Panc1 (cell line): ENCODE data around the gene PRKAG2. TPM values are rescaled to one million over a fixed set of nuclear protein-coding genes. Genes with fewer than 3 reads are reported as not detected.

Source experiments
- ATAC-seq: fragments of 200-7000 bp; cut with Tn5 transposase; 2 replicates; pipeline ENCODE4 v1.9.1; 2020; ENCODE audit warnings: mild to moderate bottlenecking, moderate library complexity
- BruUV-seq: library from RNA; stranded (reverse); fragments of 400-500 nt; replicated peaks from 2 replicates; lab custom pipeline; 2021; lab: Mats Ljungman, UMichigan
- CTCF ChIA-PET: fragments of 300-600 bp; sonication (Branson Sonifier 250); formaldehyde crosslinking; loops from one replicate; lab custom pipeline; 2022; ENCODE audit warnings: antibody characterized with exemption; lab: Charles Lee
- POLR2A ChIA-PET: fragments of 300-600 bp; sonication (Branson Sonifier 250); formaldehyde crosslinking; loops from one replicate; lab custom pipeline; 2022; ENCODE audit warnings: antibody characterized with exemption; lab: Charles Lee
- DNase-seq: peaks from one replicate; pipeline ENCODE4 v3.0.0-alpha.2; 2010; ENCODE audit warnings: low read depth, low spot score
- H3K27ac ChIP-seq: 2 replicates; pipeline ENCODE4 v1.5.1; 2011; ENCODE audit warnings: mild to moderate bottlenecking, low read length, inconsistent platforms
- H3K27me3 ChIP-seq: fragments of 200-500 bp; sonication (Bioruptor generic); 2 replicates; pipeline ENCODE4 v1.6.0; 2014; ENCODE audit warnings: low read length, inconsistent platforms; ENCODE audit not compliant: control insufficient read depth, insufficient read depth
- H3K36me3 ChIP-seq: fragments of 200-500 bp; sonication (Bioruptor generic); 2 replicates; pipeline ENCODE4 v1.5.1; 2014; ENCODE audit warnings: inconsistent platforms, mild to moderate bottlenecking, low read length, moderate library complexity; ENCODE audit not compliant: control insufficient read depth, insufficient read depth
- H3K4me1 ChIP-seq: 2 replicates; pipeline ENCODE4 v1.5.1; 2011; ENCODE audit warnings: inconsistent platforms, mild to moderate bottlenecking, low read length, moderate library complexity; ENCODE audit not compliant: control insufficient read depth, insufficient read depth
- H3K4me3 ChIP-seq, 2 experiments: 2 replicates each; pipeline ENCODE4 v1.5.1; 2011 to 2012; ENCODE audit warnings: low read depth in 2 of 2, low read length in 2 of 2, mild to moderate bottlenecking in 2 of 2, inconsistent platforms in 1 of 2, moderate library complexity in 1 of 2
- H3K9me3 ChIP-seq: fragments of 200-500 bp; sonication (Bioruptor generic); 2 replicates; pipeline ENCODE4 v1.5.1; 2014; ENCODE audit warnings: low read depth, mild to moderate bottlenecking, inconsistent platforms, low read length, moderate library complexity; ENCODE audit not compliant: control insufficient read depth, insufficient read depth
- CTCF ChIP-seq: fragments of 450-650 bp; IDR thresholded peaks from 2 replicates; pipeline ENCODE4 v1.5.1; 2017; ENCODE audit warnings: mild to moderate bottlenecking
- POLR2AphosphoS5 ChIP-seq: IDR thresholded peaks from 2 replicates; pipeline ENCODE4 v1.6.1; 2012; ENCODE audit warnings: mild to moderate bottlenecking, low read depth, low read length, moderate library complexity
- REST ChIP-seq, 2 experiments: IDR thresholded peaks; 2 replicates each; pipeline ENCODE4 v1.6.1; 2011 to 2012; ENCODE audit warnings: low read depth in 2 of 2, control low read depth in 1 of 2, low read length in 1 of 2, mild to moderate bottlenecking in 1 of 2, moderate library complexity in 1 of 2; ENCODE audit not compliant: insufficient read depth in 1 of 2
- SIN3A ChIP-seq: IDR thresholded peaks from 2 replicates; pipeline ENCODE4 v1.6.1; 2012; ENCODE audit warnings: low read depth, mild to moderate bottlenecking, low read length, moderate library complexity, borderline replicate concordance; ENCODE audit not compliant: insufficient read depth
- TCF7L2 ChIP-seq: IDR thresholded peaks from 2 replicates; pipeline ENCODE4 v1.6.1; 2011; ENCODE audit warnings: mild to moderate bottlenecking, low read depth, low read length, inconsistent platforms
- in situ Hi-C: cut with HindIII; loops from 2 replicates; pipeline ENCODE4 v1.10.0; 2016; ENCODE audit warnings: low sequenced_read_pairs, low pct_unique_long_range_greater_than_20kb
- intact Hi-C: fragments of 100-400 bp; cut with micrococcal nuclease; formaldehyde crosslinking; loops from one replicate; pipeline ENCODE4 v1.10.0; 2022; ENCODE audit not compliant: unreplicated experiment
- total RNA-seq: library from RNA; stranded (reverse); gene quantifications from one replicate; pipeline ENCODE4 v1.2.1, GENCODE V29; 2021; ENCODE audit not compliant: unreplicated experiment

Gene PRKAG2
- total RNA-seq, 1 experiment from 2014 or later, result 71.6 TPM

GRCh38 chr7:151660141-151660540 lies 216.8 kb downstream of the PRKAG2 start:
- H3K4me3 ChIP-seq, result no peak overlapping the region
- no peaks in the 10 kb centered on the region for H3K27me3 ChIP-seq
- ATAC-seq (0 out of 2 replicates have a peak, but pooled peaks have one; percentile 19), DNase-seq (no peak)
- ChIA-PET POLR2A (no interaction called here), CTCF (interaction anchor here (0.6 kb wide), 1 partner anchor 930 kb away, joined by 6 read pairs; no protein-coding TSS in a partner anchor)
- H3K36me3 ChIP-seq, result no peaks in the 10 kb centered on the region
- TF ChIP-seq REST (IDR thresholded peaks at IDR 0.05; ENCODE audit: insufficient read depth in 1 of 2, low read depth in 2 of 2, low read length in 1 of 2) (no peak), POLR2AphosphoS5 (no peak), TCF7L2 (no peak), CTCF (no peak), SIN3A (no peak)
- in situ Hi-C loops, result no loop called here
- BruUV-seq, result no TSS peak
- H3K4me1 ChIP-seq, result peaks cover 8% of the 10 kb centered on the region; the same call in 1 of the 2 replicates
- H3K9me3 ChIP-seq, result no peaks in the 10 kb centered on the region
- H3K27ac ChIP-seq, result no peak overlapping the region; the same call in 1 of the 2 replicates
- intact Hi-C loops, result no loop called here

GRCh38 chr7:151659219-151659618 lies 217.7 kb downstream of the PRKAG2 start:
- no peak for DNase-seq

More at GRCh38 chr7:151659219-151659618, 217.7 kb downstream of the PRKAG2 start:
- Histone ChIP-seq H3K27me3 (no peaks in the 10 kb centered on the region), H3K27ac (no peak overlapping the region; the same call in 1 of the 2 replicates), H3K36me3 (no peaks in the 10 kb centered on the region), H3K4me3 (no peak overlapping the region), H3K9me3 (no peaks in the 10 kb centered on the region), H3K4me1 (peaks cover 8% of the 10 kb centered on the region; the same call in 1 of the 2 replicates)
- no peak for TF ChIP-seq SIN3A
- TF ChIP-seq CTCF, result no peak
- TF ChIP-seq REST (IDR thresholded peaks at IDR 0.05; ENCODE audit: insufficient read depth in 1 of 2, low read depth in 2 of 2, low read length in 1 of 2), result no peak
- no peak for TF ChIP-seq POLR2AphosphoS5
- no peak for TF ChIP-seq TCF7L2
- ATAC-seq, result peak; percentile 46
- intact Hi-C loops (no loop called here), in situ Hi-C loops (no loop called here)
- ChIA-PET POLR2A (no interaction called here), CTCF (no interaction called here)
- no TSS peak for BruUV-seq
